ENCODE data around the gene AIG1. TPM values are rescaled to one million over a fixed set of nuclear protein-coding genes. Genes with fewer than 3 reads are reported as not detected.

AIG1 gene
- polyA plus RNA-seq, 1 donor from 2014 or later: 23.2 TPM

DNA sequence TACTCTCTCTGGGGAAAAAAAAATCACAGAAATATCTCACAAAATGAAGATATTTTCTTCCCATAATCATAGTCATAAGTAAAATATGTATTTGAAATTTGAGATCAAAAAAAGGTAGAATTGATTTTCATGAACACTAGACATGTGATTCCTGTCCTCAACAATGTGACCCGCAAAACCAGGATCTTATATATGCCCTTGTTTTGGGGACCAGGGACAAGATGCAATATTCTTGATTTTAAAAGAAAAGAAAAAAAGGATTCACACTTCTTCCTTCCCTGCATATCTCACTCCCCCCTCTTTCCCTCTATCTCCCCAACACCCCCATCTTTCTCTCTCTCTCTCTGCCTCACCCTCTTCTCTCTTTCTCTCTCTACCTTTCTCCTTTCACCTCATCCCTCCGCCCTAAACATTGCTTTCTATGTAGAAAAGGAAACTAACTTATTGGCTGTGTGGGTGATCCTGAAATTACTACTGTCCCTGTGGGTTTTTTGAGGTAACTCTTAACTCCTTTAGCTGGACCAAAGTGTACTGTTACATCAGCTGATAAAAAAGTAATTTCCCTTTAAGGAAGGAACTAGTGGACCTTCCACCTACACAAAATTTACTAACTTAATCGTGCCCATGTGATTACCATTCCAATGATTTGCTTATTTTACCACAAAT lies 85.6 kb downstream of the AIG1 start:
- no peak overlapping the region for H3K4me2 ChIP-seq (ENCODE audit: low read length)
- no peak overlapping the region for H3K4me3 ChIP-seq (ENCODE audit: low read length)
- H3K79me2 ChIP-seq (replicated peaks; ENCODE audit: insufficient read depth, low read length): no peaks in the 10 kb centered on the region
- no peaks in the 10 kb centered on the region for H3F3A ChIP-seq (ENCODE audit: insufficient read depth, low read length, poor library complexity, severe bottlenecking)
- no peaks in the 10 kb centered on the region for H3K9me3 ChIP-seq (ENCODE audit: low read length)
- H3K9ac ChIP-seq (ENCODE audit: low read length): no peak overlapping the region
- no peaks in the 10 kb centered on the region for H4K20me1 ChIP-seq (ENCODE audit: insufficient read depth)
- H2AFZ ChIP-seq (ENCODE audit: low read depth, low read length): no peak overlapping the region
- H3K9me2 ChIP-seq (ENCODE audit: insufficient read depth, low read length): no peaks in the 10 kb centered on the region
- H3K36me3 ChIP-seq (ENCODE audit: insufficient read depth, low read length): no peaks in the 10 kb centered on the region
- TF ChIP-seq TAF1 (IDR thresholded peaks at IDR 0.05; ENCODE audit: low read depth): no peak
- TF ChIP-seq, protein P1, sequence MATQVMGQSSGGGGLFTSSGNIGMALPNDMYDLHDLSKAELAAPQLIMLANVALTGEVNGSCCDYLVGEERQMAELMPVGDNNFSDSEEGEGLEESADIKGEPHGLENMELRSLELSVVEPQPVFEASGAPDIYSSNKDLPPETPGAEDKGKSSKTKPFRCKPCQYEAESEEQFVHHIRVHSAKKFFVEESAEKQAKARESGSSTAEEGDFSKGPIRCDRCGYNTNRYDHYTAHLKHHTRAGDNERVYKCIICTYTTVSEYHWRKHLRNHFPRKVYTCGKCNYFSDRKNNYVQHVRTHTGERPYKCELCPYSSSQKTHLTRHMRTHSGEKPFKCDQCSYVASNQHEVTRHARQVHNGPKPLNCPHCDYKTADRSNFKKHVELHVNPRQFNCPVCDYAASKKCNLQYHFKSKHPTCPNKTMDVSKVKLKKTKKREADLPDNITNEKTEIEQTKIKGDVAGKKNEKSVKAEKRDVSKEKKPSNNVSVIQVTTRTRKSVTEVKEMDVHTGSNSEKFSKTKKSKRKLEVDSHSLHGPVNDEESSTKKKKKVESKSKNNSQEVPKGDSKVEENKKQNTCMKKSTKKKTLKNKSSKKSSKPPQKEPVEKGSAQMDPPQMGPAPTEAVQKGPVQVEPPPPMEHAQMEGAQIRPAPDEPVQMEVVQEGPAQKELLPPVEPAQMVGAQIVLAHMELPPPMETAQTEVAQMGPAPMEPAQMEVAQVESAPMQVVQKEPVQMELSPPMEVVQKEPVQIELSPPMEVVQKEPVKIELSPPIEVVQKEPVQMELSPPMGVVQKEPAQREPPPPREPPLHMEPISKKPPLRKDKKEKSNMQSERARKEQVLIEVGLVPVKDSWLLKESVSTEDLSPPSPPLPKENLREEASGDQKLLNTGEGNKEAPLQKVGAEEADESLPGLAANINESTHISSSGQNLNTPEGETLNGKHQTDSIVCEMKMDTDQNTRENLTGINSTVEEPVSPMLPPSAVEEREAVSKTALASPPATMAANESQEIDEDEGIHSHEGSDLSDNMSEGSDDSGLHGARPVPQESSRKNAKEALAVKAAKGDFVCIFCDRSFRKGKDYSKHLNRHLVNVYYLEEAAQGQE (IDR thresholded peaks at IDR 0.05; ENCODE audit: borderline replicate concordance): no peak
- no peak for TF ChIP-seq POLR2AphosphoS5 (IDR thresholded peaks at IDR 0.05)
- TF ChIP-seq EZH2 (IDR thresholded peaks at IDR 0.05; ENCODE audit: borderline replicate concordance, insufficient read depth, low read length, poor library complexity, severe bottlenecking): no peak
- TF ChIP-seq EP300 (conservative IDR thresholded peaks at IDR 0.05; ENCODE audit: poor library complexity, severe bottlenecking): no peak
- TF ChIP-seq SMC3 (conservative IDR thresholded peaks at IDR 0.05; ENCODE audit: poor library complexity): no peak
- TF ChIP-seq, protein P2, sequence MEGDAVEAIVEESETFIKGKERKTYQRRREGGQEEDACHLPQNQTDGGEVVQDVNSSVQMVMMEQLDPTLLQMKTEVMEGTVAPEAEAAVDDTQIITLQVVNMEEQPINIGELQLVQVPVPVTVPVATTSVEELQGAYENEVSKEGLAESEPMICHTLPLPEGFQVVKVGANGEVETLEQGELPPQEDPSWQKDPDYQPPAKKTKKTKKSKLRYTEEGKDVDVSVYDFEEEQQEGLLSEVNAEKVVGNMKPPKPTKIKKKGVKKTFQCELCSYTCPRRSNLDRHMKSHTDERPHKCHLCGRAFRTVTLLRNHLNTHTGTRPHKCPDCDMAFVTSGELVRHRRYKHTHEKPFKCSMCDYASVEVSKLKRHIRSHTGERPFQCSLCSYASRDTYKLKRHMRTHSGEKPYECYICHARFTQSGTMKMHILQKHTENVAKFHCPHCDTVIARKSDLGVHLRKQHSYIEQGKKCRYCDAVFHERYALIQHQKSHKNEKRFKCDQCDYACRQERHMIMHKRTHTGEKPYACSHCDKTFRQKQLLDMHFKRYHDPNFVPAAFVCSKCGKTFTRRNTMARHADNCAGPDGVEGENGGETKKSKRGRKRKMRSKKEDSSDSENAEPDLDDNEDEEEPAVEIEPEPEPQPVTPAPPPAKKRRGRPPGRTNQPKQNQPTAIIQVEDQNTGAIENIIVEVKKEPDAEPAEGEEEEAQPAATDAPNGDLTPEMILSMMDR (IDR thresholded peaks at IDR 0.05; ENCODE audit: poor library complexity, severe bottlenecking): no peak
- TF ChIP-seq RAD21 (conservative IDR thresholded peaks at IDR 0.05): no peak
- TF ChIP-seq MXI1 (conservative IDR thresholded peaks at IDR 0.05; ENCODE audit: poor library complexity, severe bottlenecking): no peak
- H3K27me3 ChIP-seq (ENCODE audit: insufficient read depth, low read depth, low read length): no peaks in the 10 kb centered on the region
- H3K27ac ChIP-seq (ENCODE audit: low read length): no peak overlapping the region

DNA sequence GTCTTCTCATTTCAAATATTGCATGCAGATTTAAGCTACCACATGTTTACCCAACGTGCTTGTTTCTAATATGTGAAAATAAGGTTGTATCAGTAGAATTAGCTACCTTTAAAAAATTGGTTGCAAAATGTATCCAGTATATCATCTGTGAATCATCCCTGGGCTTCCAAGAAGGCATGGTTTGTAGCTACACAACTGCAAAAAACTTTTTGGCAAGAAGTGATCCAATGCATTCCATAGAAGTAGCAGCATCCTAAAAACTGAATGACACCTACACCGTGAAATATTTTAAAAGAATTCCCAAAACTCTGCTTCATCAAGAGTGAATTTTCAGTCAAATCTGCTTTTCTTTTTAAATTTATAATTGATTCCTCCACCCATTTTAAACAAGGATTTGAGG lies 89.1 kb downstream of the AIG1 start:
- TF ChIP-seq RAD21 (conservative IDR thresholded peaks at IDR 0.05) (no peak), MXI1 (conservative IDR thresholded peaks at IDR 0.05; ENCODE audit: poor library complexity, severe bottlenecking) (no peak), POLR2AphosphoS5 (IDR thresholded peaks at IDR 0.05) (no peak), TAF1 (IDR thresholded peaks at IDR 0.05; ENCODE audit: low read depth) (no peak), EZH2 (IDR thresholded peaks at IDR 0.05; ENCODE audit: borderline replicate concordance, insufficient read depth, low read length, poor library complexity, severe bottlenecking) (no peak)
- TF ChIP-seq, protein P1 (IDR thresholded peaks at IDR 0.05; ENCODE audit: borderline replicate concordance): no peak
- Histone ChIP-seq H3K9ac (ENCODE audit: low read length) (no peak overlapping the region), H3K9me2 (ENCODE audit: insufficient read depth, low read length) (no peaks in the 10 kb centered on the region), H3K4me2 (ENCODE audit: low read length) (no peak overlapping the region), H2AFZ (ENCODE audit: low read depth, low read length) (no peak overlapping the region), H3K9me3 (ENCODE audit: low read length) (no peaks in the 10 kb centered on the region), H3F3A (ENCODE audit: insufficient read depth, low read length, poor library complexity, severe bottlenecking) (no peaks in the 10 kb centered on the region), H3K4me3 (ENCODE audit: low read length) (no peak overlapping the region), H3K27ac (ENCODE audit: low read length) (no peak overlapping the region), H3K27me3 (ENCODE audit: insufficient read depth, low read depth, low read length) (no peaks in the 10 kb centered on the region), H3K36me3 (ENCODE audit: insufficient read depth, low read length) (no peaks in the 10 kb centered on the region), H4K20me1 (ENCODE audit: insufficient read depth) (no peaks in the 10 kb centered on the region), H3K79me2 (replicated peaks; ENCODE audit: insufficient read depth, low read length) (no peaks in the 10 kb centered on the region)
